HepG2 (cell line): ENCODE data around the gene PPIA. TPM values are rescaled to one million over a fixed set of nuclear protein-coding genes. Genes with fewer than 3 reads are reported as not detected.
A peak's percentile ranks its signal among the peaks of the same experiment; 100 is the strongest.

Experiments used
- DMAP1 ChIP-seq: IDR thresholded peaks from 2 replicates; pipeline ENCODE4 v1.6.1; 2016
- ELF3 ChIP-seq: IDR thresholded peaks from 2 replicates; pipeline ENCODE4 v1.6.1; 2016; ENCODE audit warnings: missing genetic modification reagents, missing compliant biosample characterization
- EP300 ChIP-seq, 3 experiments: sonication (generic) in 1 of 3; formaldehyde crosslinking in 1 of 3; IDR thresholded peaks; 2 replicates each; pipeline versions ENCODE4 v1.5.1 to v1.6.1; 2011 to 2020; ENCODE audit warnings: low read depth in 2 of 3, low read length in 2 of 3, borderline replicate concordance in 1 of 3, improper control_type of control experiment in 1 of 3, mild to moderate bottlenecking in 1 of 3, missing genetic modification reagents in 1 of 3, moderate library complexity in 1 of 3
- GABPB1 ChIP-seq: IDR thresholded peaks from 2 replicates; pipeline ENCODE4 v1.6.1; 2016; ENCODE audit warnings: mild to moderate bottlenecking, missing genetic modification reagents, moderate library complexity, missing compliant biosample characterization
- HCFC1 ChIP-seq: fragments of 150-350 bp; IDR thresholded peaks from 2 replicates; pipeline ENCODE4 v1.6.1; 2014; ENCODE audit warnings: low read depth, low read length
- HOXA3 ChIP-seq: sonication (generic); formaldehyde crosslinking; IDR thresholded peaks from 2 replicates; pipeline ENCODE4 v1.5.0; 2020; ENCODE audit warnings: missing genetic modification reagents
- KDM5A ChIP-seq: fragments of 200-600 bp; sonication (generic); IDR thresholded peaks from 2 replicates; pipeline ENCODE4 v1.7.0; 2018; ENCODE audit warnings: antibody characterized with exemption, mild to moderate bottlenecking, low read length, borderline replicate concordance
- KMT2B ChIP-seq: IDR thresholded peaks from 2 replicates; pipeline ENCODE4 v1.6.1; 2016; ENCODE audit warnings: missing genetic modification reagents, missing compliant biosample characterization
- PHF8 ChIP-seq: sonication (generic); formaldehyde crosslinking; IDR thresholded peaks from 2 replicates; pipeline ENCODE4 v1.5.0; 2020; ENCODE audit warnings: missing genetic modification reagents
- SALL1 ChIP-seq: sonication (generic); formaldehyde crosslinking; IDR thresholded peaks from 2 replicates; pipeline ENCODE4 v1.8.0; 2022; ENCODE audit warnings: mild to moderate bottlenecking, missing genetic modification reagents
- SKI ChIP-seq: fragments of 450-650 bp; IDR thresholded peaks from one replicate; pipeline ENCODE4 v1.6.1; 2018; ENCODE audit warnings: mild to moderate bottlenecking; ENCODE audit not compliant: partially characterized antibody
- SRF ChIP-seq: IDR thresholded peaks from 2 replicates; pipeline ENCODE4 v1.6.1; 2011; ENCODE audit warnings: mild to moderate bottlenecking, low read depth, low read length, moderate library complexity
- THAP11 ChIP-seq: IDR thresholded peaks from 2 replicates; pipeline ENCODE4 v1.6.1; 2016; ENCODE audit warnings: missing biosample characterization, missing genetic modification reagents
- XRCC5 ChIP-seq: fragments of 200-400 bp; formaldehyde crosslinking; optimal IDR thresholded peaks from 2 replicates; pipeline ENCODE3; 2017; ENCODE audit warnings: mild to moderate bottlenecking, low read length
- YY1 ChIP-seq: IDR thresholded peaks from 2 replicates; pipeline ENCODE4 v1.6.1; 2011; ENCODE audit warnings: low read length, low read depth, moderate library complexity, mild to moderate bottlenecking; ENCODE audit not compliant: insufficient read depth, insufficient replicate concordance
- ZFP36L1 ChIP-seq: sonication (generic); formaldehyde crosslinking; IDR thresholded peaks from 2 replicates; pipeline ENCODE4 v1.8.0; 2022; ENCODE audit warnings: mild to moderate bottlenecking, missing genetic modification reagents, moderate library complexity
- ZNF441 ChIP-seq: sonication (generic); formaldehyde crosslinking; IDR thresholded peaks from 2 replicates; pipeline ENCODE4 v1.7.0; 2021; ENCODE audit warnings: missing genetic modification reagents, borderline replicate concordance
- polyA plus RNA-seq, 8 experiments: library from polyadenylated mRNA; depleted of rRNA in 3 of 8; stranded (reverse) in 7 of 8; unstranded in 1 of 8; fragments of >200 nt; fragmentation: Illumina TruSeq in 4 of 8; extraction: Trizol in 4 of 8; gene quantifications; 2 replicates each; pipeline versions ENCODE4 v1.2.1 to v1.2.3, GENCODE V29; 2011 to 2016; ENCODE audit warnings: low read depth in 4 of 8, missing spikeins in 1 of 8, mixed read lengths in 1 of 8; ENCODE audit not compliant: insufficient read depth in 1 of 8
- total RNA-seq, 5 experiments: library from RNA; depleted of rRNA; stranded (reverse); fragments of >200 nt; fragmentation: Illumina TruSeq; extraction: Trizol; gene quantifications; 2 replicates each; pipeline ENCODE4 v1.2.3, GENCODE V29; 2016; ENCODE audit warnings: low read depth in 1 of 5
- TF ChIP-seq, protein P1 (sequence below): sonication (generic); formaldehyde crosslinking; IDR thresholded peaks from 2 replicates; pipeline ENCODE4 v1.4.0; 2020; ENCODE audit warnings: missing genetic modification reagents, borderline replicate concordance
- TF ChIP-seq, protein P2 (sequence below): sonication (generic); formaldehyde crosslinking; IDR thresholded peaks from 2 replicates; pipeline ENCODE4 v1.5.0; 2020; ENCODE audit warnings: mild to moderate bottlenecking, missing genetic modification reagents
- TF ChIP-seq, protein P3 (sequence below): sonication (generic); formaldehyde crosslinking; IDR thresholded peaks from 2 replicates; pipeline ENCODE4 v1.4.0; 2020; ENCODE audit warnings: missing genetic modification reagents
- TF ChIP-seq, protein P4 (sequence below): sonication (generic); formaldehyde crosslinking; IDR thresholded peaks from 2 replicates; pipeline ENCODE4 v1.4.0; 2020; ENCODE audit warnings: missing genetic modification reagents

Gene PPIA
- total and polyA plus RNA-seq, 2 of the 13 experiments (the other 11 are each of a cell fraction or from before 2014, with no cell fraction given) = 2,268 to 3,010 TPM

DNA sequence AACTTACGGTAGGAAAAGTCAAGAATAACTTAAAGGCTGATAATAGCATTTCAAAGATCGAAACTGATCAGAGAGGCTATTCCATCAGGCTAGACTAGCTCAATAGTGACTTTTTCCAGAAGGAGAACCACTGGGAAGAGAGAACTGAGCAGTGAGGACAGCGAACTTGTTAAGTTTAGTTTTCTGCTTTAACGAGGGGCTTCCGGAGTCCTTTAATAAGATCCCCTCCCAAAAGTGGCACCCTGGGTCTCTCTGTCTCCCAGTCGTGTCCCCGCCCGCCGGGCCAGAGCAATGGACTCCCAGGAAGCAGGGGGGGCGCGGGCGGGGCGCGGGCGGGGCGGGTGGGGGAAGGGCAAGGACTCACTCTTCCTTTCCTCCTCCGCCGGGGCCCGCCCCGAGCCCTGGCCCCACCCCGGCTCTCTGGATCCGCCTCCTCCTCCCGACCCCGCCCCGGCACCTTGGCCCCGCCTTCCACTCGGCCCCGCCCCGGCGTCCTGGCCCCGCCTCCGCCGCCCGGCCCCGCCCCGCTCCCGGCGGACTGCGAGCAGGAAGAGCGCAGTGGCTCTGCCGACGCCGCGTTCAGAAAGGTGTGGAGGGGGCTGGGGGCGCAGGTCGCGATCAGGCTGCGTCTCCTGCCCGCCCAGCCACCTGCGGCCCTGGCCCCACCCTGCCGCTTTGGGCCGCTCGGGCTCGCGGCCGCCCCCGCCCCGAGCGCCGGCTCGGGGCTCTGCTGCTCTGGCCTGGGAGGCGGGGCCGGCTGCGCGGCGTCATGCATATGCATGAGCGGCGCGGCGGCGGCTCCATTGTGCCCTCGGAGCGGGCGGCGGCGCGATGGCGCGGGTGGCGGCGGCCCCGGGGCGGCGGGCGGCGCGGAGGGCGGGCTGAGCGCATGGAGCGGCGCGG, 48.2 kb upstream of the PPIA start, which contains the start of gene ZMIZ2 (continued):
- TF ChIP-seq, protein P1, sequence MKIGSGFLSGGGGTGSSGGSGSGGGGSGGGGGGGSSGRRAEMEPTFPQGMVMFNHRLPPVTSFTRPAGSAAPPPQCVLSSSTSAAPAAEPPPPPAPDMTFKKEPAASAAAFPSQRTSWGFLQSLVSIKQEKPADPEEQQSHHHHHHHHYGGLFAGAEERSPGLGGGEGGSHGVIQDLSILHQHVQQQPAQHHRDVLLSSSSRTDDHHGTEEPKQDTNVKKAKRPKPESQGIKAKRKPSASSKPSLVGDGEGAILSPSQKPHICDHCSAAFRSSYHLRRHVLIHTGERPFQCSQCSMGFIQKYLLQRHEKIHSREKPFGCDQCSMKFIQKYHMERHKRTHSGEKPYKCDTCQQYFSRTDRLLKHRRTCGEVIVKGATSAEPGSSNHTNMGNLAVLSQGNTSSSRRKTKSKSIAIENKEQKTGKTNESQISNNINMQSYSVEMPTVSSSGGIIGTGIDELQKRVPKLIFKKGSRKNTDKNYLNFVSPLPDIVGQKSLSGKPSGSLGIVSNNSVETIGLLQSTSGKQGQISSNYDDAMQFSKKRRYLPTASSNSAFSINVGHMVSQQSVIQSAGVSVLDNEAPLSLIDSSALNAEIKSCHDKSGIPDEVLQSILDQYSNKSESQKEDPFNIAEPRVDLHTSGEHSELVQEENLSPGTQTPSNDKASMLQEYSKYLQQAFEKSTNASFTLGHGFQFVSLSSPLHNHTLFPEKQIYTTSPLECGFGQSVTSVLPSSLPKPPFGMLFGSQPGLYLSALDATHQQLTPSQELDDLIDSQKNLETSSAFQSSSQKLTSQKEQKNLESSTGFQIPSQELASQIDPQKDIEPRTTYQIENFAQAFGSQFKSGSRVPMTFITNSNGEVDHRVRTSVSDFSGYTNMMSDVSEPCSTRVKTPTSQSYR (CRISPR knock-in tag) = peak; percentile 73
- no peak for TF ChIP-seq DMAP1 (CRISPR knock-in tag)
- TF ChIP-seq KMT2B (CRISPR knock-in tag) = no peak
- peak; percentile 37; the same call in 1 of the 2 replicates for TF ChIP-seq HOXA3 (CRISPR knock-in tag)
- TF ChIP-seq XRCC5 = peak; percentile 38
- TF ChIP-seq, protein P2, sequence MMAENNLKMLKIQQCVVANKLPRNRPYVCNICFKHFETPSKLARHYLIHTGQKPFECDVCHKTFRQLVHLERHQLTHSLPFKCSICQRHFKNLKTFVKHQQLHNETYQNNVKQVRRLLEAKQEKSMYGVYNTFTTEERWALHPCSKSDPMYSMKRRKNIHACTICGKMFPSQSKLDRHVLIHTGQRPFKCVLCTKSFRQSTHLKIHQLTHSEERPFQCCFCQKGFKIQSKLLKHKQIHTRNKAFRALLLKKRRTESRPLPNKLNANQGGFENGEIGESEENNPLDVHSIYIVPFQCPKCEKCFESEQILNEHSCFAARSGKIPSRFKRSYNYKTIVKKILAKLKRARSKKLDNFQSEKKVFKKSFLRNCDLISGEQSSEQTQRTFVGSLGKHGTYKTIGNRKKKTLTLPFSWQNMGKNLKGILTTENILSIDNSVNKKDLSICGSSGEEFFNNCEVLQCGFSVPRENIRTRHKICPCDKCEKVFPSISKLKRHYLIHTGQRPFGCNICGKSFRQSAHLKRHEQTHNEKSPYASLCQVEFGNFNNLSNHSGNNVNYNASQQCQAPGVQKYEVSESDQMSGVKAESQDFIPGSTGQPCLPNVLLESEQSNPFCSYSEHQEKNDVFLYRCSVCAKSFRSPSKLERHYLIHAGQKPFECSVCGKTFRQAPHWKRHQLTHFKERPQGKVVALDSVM (CRISPR knock-in tag) = 0 out of 2 replicates have a peak, but pooled peaks have one; percentile 17
- no peak; the same call in 1 of the 2 replicates for TF ChIP-seq ZFP36L1 (CRISPR knock-in tag)
- TF ChIP-seq YY1 = peak; percentile 84
- TF ChIP-seq GABPB1 = peak; percentile 19; the same call in 1 of the 2 replicates
- TF ChIP-seq ELF3 (CRISPR knock-in tag) = 0 out of 2 replicates have a peak, but pooled peaks have one; percentile 22
- TF ChIP-seq THAP11 (CRISPR knock-in tag) = 0 out of 2 replicates have a peak, but pooled peaks have one; percentile 29
- TF ChIP-seq SALL1 (CRISPR knock-in tag) = 0 out of 2 replicates have a peak, but pooled peaks have one; percentile 32
- peak; percentile 63 for TF ChIP-seq PHF8 (CRISPR knock-in tag)
- peak; percentile 87 for TF ChIP-seq SRF
- TF ChIP-seq, protein P3, sequence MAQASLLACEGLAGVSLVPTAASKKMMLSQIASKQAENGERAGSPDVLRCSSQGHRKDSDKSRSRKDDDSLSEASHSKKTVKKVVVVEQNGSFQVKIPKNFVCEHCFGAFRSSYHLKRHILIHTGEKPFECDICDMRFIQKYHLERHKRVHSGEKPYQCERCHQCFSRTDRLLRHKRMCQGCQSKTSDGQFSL (CRISPR knock-in tag) = peak; percentile 24; the same call in 1 of the 2 replicates
- TF ChIP-seq SKI = peak; percentile 95
- peak; percentile 75; the same call in 1 of the 2 replicates for TF ChIP-seq KDM5A
- TF ChIP-seq EP300 (IDR thresholded peaks at IDR 0.05; ENCODE audit: low read depth in 2 of 2, low read length in 2 of 2) = peak in 1 of 2 experiments; percentile 9; a peak in 1 of 4 replicates
- no peak for TF ChIP-seq EP300 (CRISPR knock-in tag; IDR thresholded peaks at IDR 0.05; ENCODE audit: borderline replicate concordance)
- peak; percentile 34; the same call in 1 of the 2 replicates for TF ChIP-seq ZNF441 (CRISPR knock-in tag)
- 0 out of 2 replicates have a peak, but pooled peaks have one; percentile 24 for TF ChIP-seq HCFC1
- TF ChIP-seq, protein P4, sequence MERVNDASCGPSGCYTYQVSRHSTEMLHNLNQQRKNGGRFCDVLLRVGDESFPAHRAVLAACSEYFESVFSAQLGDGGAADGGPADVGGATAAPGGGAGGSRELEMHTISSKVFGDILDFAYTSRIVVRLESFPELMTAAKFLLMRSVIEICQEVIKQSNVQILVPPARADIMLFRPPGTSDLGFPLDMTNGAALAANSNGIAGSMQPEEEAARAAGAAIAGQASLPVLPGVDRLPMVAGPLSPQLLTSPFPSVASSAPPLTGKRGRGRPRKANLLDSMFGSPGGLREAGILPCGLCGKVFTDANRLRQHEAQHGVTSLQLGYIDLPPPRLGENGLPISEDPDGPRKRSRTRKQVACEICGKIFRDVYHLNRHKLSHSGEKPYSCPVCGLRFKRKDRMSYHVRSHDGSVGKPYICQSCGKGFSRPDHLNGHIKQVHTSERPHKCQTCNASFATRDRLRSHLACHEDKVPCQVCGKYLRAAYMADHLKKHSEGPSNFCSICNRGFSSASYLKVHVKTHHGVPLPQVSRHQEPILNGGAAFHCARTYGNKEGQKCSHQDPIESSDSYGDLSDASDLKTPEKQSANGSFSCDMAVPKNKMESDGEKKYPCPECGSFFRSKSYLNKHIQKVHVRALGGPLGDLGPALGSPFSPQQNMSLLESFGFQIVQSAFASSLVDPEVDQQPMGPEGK (CRISPR knock-in tag) = peak; percentile 81
